Testis (tissue), 3 donors: Measurements from ENCODE around the gene NFU1. TPM values are rescaled to one million over a fixed set of nuclear protein-coding genes. Genes with fewer than 3 reads are reported as not detected.

Source experiments
- DNase-seq: peaks from one replicate; pipeline ENCODE4 v3.0.0-alpha.2; 2019
- H3K27ac ChIP-seq, 2 donors: fragments of 200-600 bp; sonication (generic); one replicate each; pipeline ENCODE4 v1.5.1; 2019
- H3K27me3 ChIP-seq: fragments of 200-600 bp; sonication (generic); one replicate; pipeline ENCODE4 v1.5.1; 2019
- H3K36me3 ChIP-seq: fragments of 200-600 bp; sonication (generic); one replicate; pipeline ENCODE4 v1.5.1; 2017; ENCODE audit warnings: low read depth; ENCODE audit errors: missing control alignments
- H3K4me1 ChIP-seq: fragments of 200-600 bp; sonication (generic); one replicate; pipeline ENCODE4 v1.5.1; 2019
- H3K4me3 ChIP-seq, 2 donors: fragments of 200-600 bp; sonication (generic); one replicate each; pipeline ENCODE4 v1.5.1; 2017 to 2019
- H3K9me3 ChIP-seq: fragments of 200-600 bp; sonication (generic); one replicate; pipeline ENCODE4 v1.5.1; 2017
- POLR2A ChIP-seq: fragments of 450-650 bp; IDR thresholded peaks from one replicate; pipeline ENCODE4 v1.6.1; 2017; ENCODE audit warnings: antibody characterized with exemption, mild to moderate bottlenecking, moderate library complexity
- WGBS, 2 donors: methylation state at CpG; one replicate each; pipeline ENCODE4 v1.1.5; 2018; 5-methylcytosine and 5-hydroxymethylcytosine counted together
- intact Hi-C: fragments of 100-400 bp; cut with DNase I; formaldehyde crosslinking; loops from one replicate; pipeline ENCODE4 v1.15.1; 2023; ENCODE audit warnings: low total_unique reads
- polyA plus RNA-seq: library from polyadenylated mRNA; stranded (reverse); fragments of 350-450 nt; fragmentation: Illumina TruSeq; extraction: RNeasy Lipid Tissue Mini Kit (QIAGEN cat#74804); gene quantifications from one replicate; pipeline ENCODE4 v1.2.3, GENCODE V29; 2014; ENCODE audit warnings: low read depth, low replicate concordance; ENCODE audit not compliant: insufficient read depth
- total RNA-seq, 2 donors: library from RNA; depleted of rRNA; stranded (reverse); fragments of >200 nt; gene quantifications; one replicate each; pipeline ENCODE4 v1.2.3, GENCODE V29; 2016
- TF ChIP-seq, protein P1 (sequence below), 3 experiments: fragments of 450-650 bp in 2 of 3; fragments of 200-600 bp in 1 of 3; sonication (generic) in 1 of 3; IDR thresholded peaks; one replicate each; pipeline ENCODE4 v1.5.1; 2016 to 2019; ENCODE audit warnings: antibody characterized with exemption in 3 of 3, mild to moderate bottlenecking in 2 of 3, moderate library complexity in 1 of 3

NFU1 gene
- total and polyA plus RNA-seq, 3 donors from 2014 or later, result 31.8 to 69.4 (median 33.1) TPM

DNA sequence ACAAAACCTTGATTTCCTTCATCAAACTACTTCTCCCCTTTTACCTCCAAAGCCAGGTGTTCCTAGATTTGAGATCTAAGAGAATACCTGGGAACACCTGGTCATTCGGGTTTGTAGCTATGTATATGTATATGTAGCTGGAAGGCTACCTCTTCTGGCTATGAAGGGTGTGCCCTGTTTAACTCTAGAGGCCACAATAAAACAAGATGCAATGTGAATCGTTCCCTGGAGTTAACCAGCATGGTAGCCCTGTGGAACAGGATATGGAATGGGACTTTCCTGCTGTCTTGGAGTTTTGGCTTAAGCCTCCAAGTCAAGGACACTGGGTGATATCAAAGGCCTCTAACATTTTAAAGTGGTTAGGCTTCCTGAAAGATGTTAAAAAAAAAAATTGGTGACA, 17.7 kb upstream of the NFU1 start:
- H3K4me1 ChIP-seq, result no peaks in the 10 kb centered on the region
- no peak for TF ChIP-seq POLR2A
- TF ChIP-seq, protein P1, sequence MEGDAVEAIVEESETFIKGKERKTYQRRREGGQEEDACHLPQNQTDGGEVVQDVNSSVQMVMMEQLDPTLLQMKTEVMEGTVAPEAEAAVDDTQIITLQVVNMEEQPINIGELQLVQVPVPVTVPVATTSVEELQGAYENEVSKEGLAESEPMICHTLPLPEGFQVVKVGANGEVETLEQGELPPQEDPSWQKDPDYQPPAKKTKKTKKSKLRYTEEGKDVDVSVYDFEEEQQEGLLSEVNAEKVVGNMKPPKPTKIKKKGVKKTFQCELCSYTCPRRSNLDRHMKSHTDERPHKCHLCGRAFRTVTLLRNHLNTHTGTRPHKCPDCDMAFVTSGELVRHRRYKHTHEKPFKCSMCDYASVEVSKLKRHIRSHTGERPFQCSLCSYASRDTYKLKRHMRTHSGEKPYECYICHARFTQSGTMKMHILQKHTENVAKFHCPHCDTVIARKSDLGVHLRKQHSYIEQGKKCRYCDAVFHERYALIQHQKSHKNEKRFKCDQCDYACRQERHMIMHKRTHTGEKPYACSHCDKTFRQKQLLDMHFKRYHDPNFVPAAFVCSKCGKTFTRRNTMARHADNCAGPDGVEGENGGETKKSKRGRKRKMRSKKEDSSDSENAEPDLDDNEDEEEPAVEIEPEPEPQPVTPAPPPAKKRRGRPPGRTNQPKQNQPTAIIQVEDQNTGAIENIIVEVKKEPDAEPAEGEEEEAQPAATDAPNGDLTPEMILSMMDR (IDR thresholded peaks at IDR 0.05), result no peak
- 88 to 93% methylated on average over 2 of the region's 2 CpGs for WGBS, 2 donors
- no peak overlapping the region for H3K4me3 ChIP-seq
- no peaks in the 10 kb centered on the region for H3K9me3 ChIP-seq
- no peak overlapping the region for H3K27ac ChIP-seq
- H3K27me3 ChIP-seq, result no peaks in the 10 kb centered on the region
- intact Hi-C loops, result no loop called here
- DNase-seq, result no peak
- no peaks in the 10 kb centered on the region for H3K36me3 ChIP-seq

GRCh38 chr2:69453475-69454129, 16.4 kb upstream of the NFU1 start:
- intact Hi-C loops, result no loop called here
- 90 to 91% methylated on average over 4 of the region's 4 CpGs for WGBS, 2 donors
- no peaks in the 10 kb centered on the region for H3K9me3 ChIP-seq
- H3K27me3 ChIP-seq, result no peaks in the 10 kb centered on the region
- no peak overlapping the region for H3K4me3 ChIP-seq
- no peaks in the 10 kb centered on the region for H3K36me3 ChIP-seq
- no peak for DNase-seq
- H3K27ac ChIP-seq, result no peak overlapping the region
- no peak for TF ChIP-seq POLR2A
- TF ChIP-seq, protein P1 (IDR thresholded peaks at IDR 0.05), result no peak
- no peaks in the 10 kb centered on the region for H3K4me1 ChIP-seq

GRCh38 chr2:69452687-69453086, 15.5 kb upstream of the NFU1 start:
- no peaks in the 10 kb centered on the region for H3K9me3 ChIP-seq
- H3K36me3 ChIP-seq, result no peaks in the 10 kb centered on the region
- no peak overlapping the region for H3K27ac ChIP-seq
- no peaks in the 10 kb centered on the region for H3K4me1 ChIP-seq
- intact Hi-C loops, result no loop called here
- DNase-seq, result no peak
- 89 to 97% methylated on average over 3 of the region's 3 CpGs for WGBS, 2 donors
- no peak overlapping the region for H3K4me3 ChIP-seq
- TF ChIP-seq, protein P1 (IDR thresholded peaks at IDR 0.05), result no peak
- TF ChIP-seq POLR2A, result no peak
- H3K27me3 ChIP-seq, result no peaks in the 10 kb centered on the region

DNA sequence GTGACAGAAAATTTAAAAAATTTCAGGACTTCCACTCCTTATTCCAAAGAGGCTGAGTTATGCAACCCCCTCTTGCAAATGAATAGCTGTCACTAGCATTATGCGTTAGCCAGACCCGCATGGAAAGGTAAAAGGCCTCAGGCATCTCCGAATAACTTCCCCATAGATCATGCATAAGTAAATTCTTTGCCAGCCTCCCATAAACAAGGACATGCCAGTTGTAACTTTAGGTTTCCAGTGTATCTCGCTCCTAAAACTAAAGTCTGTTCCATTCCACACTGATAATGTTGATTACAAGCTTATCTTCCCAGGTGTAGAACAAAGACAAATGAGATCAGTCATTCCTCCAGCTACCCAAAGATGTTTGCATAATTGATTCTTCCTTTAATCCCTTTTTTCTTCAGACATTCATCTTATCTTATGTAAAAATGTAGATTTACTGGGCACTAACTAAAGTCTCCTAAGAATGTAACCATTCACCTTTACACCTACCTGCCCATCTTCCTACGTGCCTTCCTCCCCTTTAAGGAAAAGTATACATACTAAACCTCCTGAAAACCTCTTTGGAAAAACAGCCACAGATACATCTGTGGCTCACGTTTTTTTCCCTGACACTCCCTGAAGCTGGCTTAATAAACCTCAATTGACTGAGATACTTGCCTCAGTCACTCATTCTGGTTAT, 13.6 kb upstream of the NFU1 start:
- WGBS, 2 donors, result 84 to 86% methylated on average over 6 of the region's 6 CpGs
- TF ChIP-seq, protein P1 (IDR thresholded peaks at IDR 0.05), result no peak
- TF ChIP-seq POLR2A, result no peak
- no peaks in the 10 kb centered on the region for H3K27me3 ChIP-seq
- DNase-seq, result no peak
- no peaks in the 10 kb centered on the region for H3K9me3 ChIP-seq
- H3K4me3 ChIP-seq, result no peak overlapping the region
- H3K4me1 ChIP-seq, result no peaks in the 10 kb centered on the region
- no peaks in the 10 kb centered on the region for H3K36me3 ChIP-seq
- H3K27ac ChIP-seq, result no peak overlapping the region
- intact Hi-C loops, result no loop called here
